ENCODE measurements around the gene MPI. TPM values are rescaled to one million over a fixed set of nuclear protein-coding genes. Genes with fewer than 3 reads are reported as not detected.

Gene MPI
- total RNA-seq, 1 experiment from 2014 or later = 50.9 TPM

Other genes with a start within 250 kb of the MPI start
- 9.4 and 9.7 TPM in 2 replicates for gene EDC3, start 194.0 kb upstream of the MPI start, total RNA-seq (2014; rRNA removed; shearing (Covaris generic))
- gene CYP1A1, start 164.5 kb upstream of the MPI start, total RNA-seq (2014; rRNA removed; shearing (Covaris generic)) = 0.45 and 0.78 TPM in 2 replicates
- gene CYP1A2, start 141.2 kb upstream of the MPI start, total RNA-seq (2014; rRNA removed; shearing (Covaris generic)) = not detected in 2 replicates
- gene CSK, start 108.0 kb upstream of the MPI start, total RNA-seq (2014; rRNA removed; shearing (Covaris generic)) = 31.8 and 34.8 TPM in 2 replicates
- not detected in 2 replicates for gene LMAN1L, start 77.2 kb upstream of the MPI start, total RNA-seq (2014; rRNA removed; shearing (Covaris generic))
- gene CPLX3, start 63.4 kb upstream of the MPI start, total RNA-seq (2014; rRNA removed; shearing (Covaris generic)) = 0.03 TPM in 1 of 2 replicates, not detected in the other
- gene ULK3, start 46.9 kb upstream of the MPI start, total RNA-seq (2014; rRNA removed; shearing (Covaris generic)) = 20.9 and 30.4 TPM in 2 replicates
- gene SCAMP2, start 16.7 kb upstream of the MPI start, total RNA-seq (2014; rRNA removed; shearing (Covaris generic)) = 20.8 and 22.6 TPM in 2 replicates
- 52.1 and 72.0 TPM in 2 replicates for gene FAM219B, start 16.8 kb downstream of the MPI start, total RNA-seq (2014; rRNA removed; shearing (Covaris generic))
- 154 and 185 TPM in 2 replicates for gene COX5A, start 48.0 kb downstream of the MPI start, total RNA-seq (2014; rRNA removed; shearing (Covaris generic))
- gene RPP25, start 66.7 kb downstream of the MPI start, total RNA-seq (2014; rRNA removed; shearing (Covaris generic)) = 40.0 and 40.3 TPM in 2 replicates
- 17.7 and 23.0 TPM in 2 replicates for gene SCAMP5, start 105.5 kb downstream of the MPI start, total RNA-seq (2014; rRNA removed; shearing (Covaris generic))
- gene PPCDC, start 133.5 kb downstream of the MPI start, total RNA-seq (2014; rRNA removed; shearing (Covaris generic)) = 34.4 and 35.2 TPM in 2 replicates